Measurements from ENCODE around the gene ADAMTSL5.
"Not testable (repeated sequence)": the region's sequence is repeated elsewhere in the genome, so short reads cannot be mapped to it uniquely, and the experiment has no call there.

ADAMTSL5 gene

GRCh38 chr19:1530856-1531255 lies 18.0 kb upstream of the ADAMTSL5 start:
- not testable (repeated sequence) for DNase-seq (ENCODE audit: low read depth)

- no peak for DNase-seq (ENCODE audit: low read depth)
Measured at GRCh38 chr19:1529430-1529816, 16.6 kb upstream of the ADAMTSL5 start.

GRCh38 chr19:1528596-1529429 lies 16.0 kb upstream of the ADAMTSL5 start:
- no peak for DNase-seq (ENCODE audit: low read depth)

- DNase-seq (ENCODE audit: low read depth): no peak
Measured at GRCh38 chr19:1527650-1528309, 15.0 kb upstream of the ADAMTSL5 start.

- DNase-seq (ENCODE audit: low read depth): no peak
Measured at GRCh38 chr19:1526979-1527649, 14.3 kb upstream of the ADAMTSL5 start.

GRCh38 chr19:1526066-1526778 lies 13.4 kb upstream of the ADAMTSL5 start:
- no peak for DNase-seq (ENCODE audit: low read depth)

GRCh38 chr19:1525343-1525742 lies 12.5 kb upstream of the ADAMTSL5 start:
- no peak for DNase-seq (ENCODE audit: low read depth)

- no peak for DNase-seq (ENCODE audit: low read depth)
Measured at GRCh38 chr19:1524972-1525325, 12.1 kb upstream of the ADAMTSL5 start.

- no peak for DNase-seq (ENCODE audit: low read depth)
Measured at GRCh38 chr19:1524287-1524971, 11.6 kb upstream of the ADAMTSL5 start.

- no peak for DNase-seq (ENCODE audit: low read depth)
Measured at GRCh38 chr19:1523412-1524286, 10.8 kb upstream of the ADAMTSL5 start, which contains the start of gene PLK5. PLK5 (plus strand) TSS chr19:1524077; CDS start chr19:1526997, 2,920 bp downstream.

- no peak for DNase-seq (ENCODE audit: low read depth)
Measured at GRCh38 chr19:1522838-1523237, 10.0 kb upstream of the ADAMTSL5 start.

- DNase-seq (ENCODE audit: low read depth): no peak
Measured at GRCh38 chr19:1522061-1522460, 9.2 kb upstream of the ADAMTSL5 start.

GRCh38 chr19:1521636-1522035 lies 8.8 kb upstream of the ADAMTSL5 start:
- no peak for DNase-seq (ENCODE audit: low read depth)

GRCh38 chr19:1520203-1520780 lies 7.5 kb upstream of the ADAMTSL5 start:
- no peak for DNase-seq (ENCODE audit: low read depth)

- DNase-seq (ENCODE audit: low read depth): not testable (repeated sequence)
Measured at GRCh38 chr19:1519802-1520201, 7.0 kb upstream of the ADAMTSL5 start.

- DNase-seq (ENCODE audit: low read depth): no peak
Measured at GRCh38 chr19:1518471-1518870, 5.7 kb upstream of the ADAMTSL5 start.

GRCh38 chr19:1516395-1516753 lies 3.6 kb upstream of the ADAMTSL5 start:
- no peak for DNase-seq (ENCODE audit: low read depth)

GRCh38 chr19:1514986-1515721 lies 2.3 kb upstream of the ADAMTSL5 start:
- DNase-seq (ENCODE audit: low read depth): no peak

GRCh38 chr19:1514295-1514661 lies 1.5 kb upstream of the ADAMTSL5 start:
- no peak for DNase-seq (ENCODE audit: low read depth)
